GM12892 (cell line): ENCODE data around the gene CTBS.
A peak's percentile ranks its signal among the peaks of the same experiment; 100 is the strongest.
"Not testable (repeated sequence)": the region's sequence is repeated elsewhere in the genome, so short reads cannot be mapped to it uniquely, and the experiment has no call there.

Experiments used
- DNase-seq: peaks from one replicate; pipeline ENCODE4 v3.0.0; 2011; ENCODE audit not compliant: insufficient read length
- FAIRE-seq: peaks from 2 replicates; lab custom pipeline; 2011; peaks lifted over from hg19 to GRCh38; lab: Jason Lieb, UNC
- POLR2A ChIP-seq: IDR thresholded peaks from 2 replicates; pipeline ENCODE4 v1.6.1; 2011; ENCODE audit warnings: low read depth, low read length, control low read depth
- POLR2AphosphoS5 ChIP-seq: IDR thresholded peaks from 2 replicates; pipeline ENCODE4 v1.6.1; 2011; ENCODE audit warnings: low read depth, low read length, control low read depth
- TAF1 ChIP-seq: IDR thresholded peaks from 2 replicates; pipeline ENCODE4 v1.6.1; 2011; ENCODE audit warnings: low read depth, mild to moderate bottlenecking, control low read depth, low read length, borderline replicate concordance

CTBS gene

DNA sequence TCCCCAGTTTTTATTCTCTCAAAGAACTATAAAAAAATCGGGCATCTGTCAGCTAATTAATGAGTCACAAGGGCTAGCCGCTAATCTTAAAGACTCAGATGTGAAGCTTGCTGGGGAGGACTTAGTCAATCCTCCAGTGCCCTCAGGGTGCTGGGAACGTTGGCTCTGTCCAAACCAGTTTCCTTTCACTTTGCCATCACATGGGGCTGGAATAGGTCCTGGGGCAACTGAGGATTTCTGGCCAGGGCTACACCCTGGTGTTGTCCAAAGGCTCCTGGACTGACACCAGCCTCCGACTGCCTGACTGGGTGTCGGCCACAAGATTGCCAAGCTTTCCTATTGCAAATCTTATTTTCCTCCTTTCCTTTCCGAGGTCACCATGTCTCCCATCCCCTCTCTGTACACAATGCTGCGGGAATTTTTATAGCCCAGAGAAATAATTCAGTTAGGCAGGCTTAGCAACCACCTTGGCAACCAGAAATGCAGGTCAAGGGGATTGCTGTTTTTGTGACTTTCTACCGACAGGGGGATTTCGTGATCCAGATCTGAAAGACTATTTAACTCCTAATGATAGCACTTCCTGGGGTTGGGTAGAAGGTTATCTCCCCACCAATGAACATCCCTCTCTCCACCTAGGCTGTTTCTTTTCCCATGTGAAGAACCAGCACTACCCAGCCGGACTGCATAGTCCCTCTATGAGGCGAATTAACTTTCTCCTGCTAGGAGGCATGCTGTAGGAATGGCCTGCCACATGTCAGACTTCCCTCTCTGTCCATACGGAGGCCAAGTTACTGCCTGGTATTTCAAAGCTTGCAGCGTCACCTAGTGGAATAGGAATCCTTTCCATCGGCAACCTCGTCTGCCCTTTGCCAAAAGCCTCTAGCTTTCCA lies 29.9 kb upstream of the CTBS start:
- FAIRE-seq = no peak
- DNase-seq = no peak
- no peak for TF ChIP-seq POLR2A
- no peak for TF ChIP-seq TAF1
- no peak for TF ChIP-seq POLR2AphosphoS5

DNA sequence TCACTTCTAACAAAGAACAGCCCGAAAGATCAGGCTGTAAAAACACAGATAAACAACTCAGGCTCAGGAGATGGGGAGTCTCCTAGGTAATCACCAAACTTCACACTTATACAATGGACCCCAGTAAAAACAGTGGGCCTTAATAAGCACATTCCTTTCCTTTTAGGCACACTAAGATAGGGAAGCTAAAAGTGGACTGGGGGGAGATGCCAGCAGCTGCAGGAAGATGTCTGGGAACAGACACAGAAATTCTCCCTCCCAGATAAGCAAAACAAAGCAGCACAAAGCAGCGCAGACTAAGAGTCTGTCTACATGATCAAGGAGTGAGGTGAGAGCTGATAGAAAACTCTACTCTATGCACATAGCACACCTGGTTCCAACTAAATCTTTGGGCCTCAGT lies 29.0 kb upstream of the CTBS start:
- FAIRE-seq = no peak
- no peak for DNase-seq

DNA sequence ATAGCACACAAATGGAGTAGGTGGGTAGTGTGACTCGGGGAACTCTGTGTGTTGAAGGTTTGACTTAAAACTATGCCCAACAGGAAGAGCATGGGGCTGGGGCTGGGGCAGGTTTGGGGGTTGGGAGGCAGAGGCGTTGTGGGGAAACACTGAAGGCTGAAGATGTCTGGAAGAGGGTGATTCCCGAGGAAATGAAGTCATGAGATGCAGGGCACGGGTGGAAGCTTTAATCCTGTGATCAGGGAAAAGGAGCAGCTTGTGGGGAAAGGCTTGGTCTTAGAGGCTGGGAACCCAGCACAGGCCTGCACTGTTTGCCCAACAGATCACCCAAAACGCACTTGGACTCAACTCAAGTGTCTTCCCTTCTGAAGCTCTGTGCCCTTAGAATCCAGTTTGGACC lies 26.6 kb upstream of the CTBS start:
- no peak for DNase-seq
- peak; percentile 17 for FAIRE-seq

More for the DNA sequence above, 29.0 kb upstream of the CTBS start:
- TF ChIP-seq TAF1 = no peak
- no peak for TF ChIP-seq POLR2A
- no peak for TF ChIP-seq POLR2AphosphoS5

DNA sequence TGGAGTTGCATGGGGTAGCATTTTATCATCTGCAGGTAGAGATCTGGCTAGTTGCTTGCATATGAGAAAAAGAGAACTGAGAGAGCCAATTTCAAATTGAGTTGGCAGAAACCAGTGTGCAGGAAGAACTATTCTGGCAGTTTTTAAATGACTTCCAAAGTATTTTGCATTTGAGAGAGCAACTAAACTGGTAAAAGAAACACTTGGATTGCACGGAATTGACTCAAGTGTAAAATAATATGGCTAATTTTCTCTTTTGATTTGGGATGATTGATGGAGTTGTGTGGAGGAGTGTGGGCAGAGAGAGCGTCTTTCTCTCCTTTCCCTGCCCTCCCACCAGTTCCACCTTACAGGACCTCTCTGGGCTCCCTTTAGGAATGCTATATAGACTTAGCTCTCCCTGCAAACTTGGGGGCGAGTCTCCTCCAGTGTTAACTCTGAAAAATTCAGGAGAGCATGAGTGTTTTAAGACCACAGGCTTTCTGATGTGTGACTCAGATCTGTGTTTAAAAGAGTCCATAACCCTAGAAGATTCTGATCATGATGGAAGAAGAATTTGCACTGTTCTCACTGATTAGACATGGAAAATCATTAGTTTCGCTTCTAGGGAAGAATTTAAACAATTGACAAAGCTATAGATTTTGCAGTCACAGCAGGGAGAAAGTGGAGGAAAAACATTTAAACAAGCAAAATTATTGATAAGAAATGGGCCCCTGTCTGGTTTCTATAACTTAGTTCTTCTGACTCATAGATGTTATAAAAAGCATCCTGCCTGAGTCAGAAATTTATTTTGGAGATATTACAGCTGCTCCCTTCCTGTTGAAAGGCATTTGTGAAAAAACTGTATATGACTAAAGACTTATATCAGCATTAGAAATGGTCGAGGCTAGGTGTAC lies 24.9 kb upstream of the CTBS start:
- FAIRE-seq = peak; percentile 27
- DNase-seq = no peak
- TF ChIP-seq POLR2AphosphoS5 = no peak
- no peak for TF ChIP-seq POLR2A
- TF ChIP-seq TAF1 = no peak

More for the DNA sequence above, 26.6 kb upstream of the CTBS start:
- no peak for TF ChIP-seq POLR2AphosphoS5
- no peak for TF ChIP-seq POLR2A
- TF ChIP-seq TAF1 = no peak

DNA sequence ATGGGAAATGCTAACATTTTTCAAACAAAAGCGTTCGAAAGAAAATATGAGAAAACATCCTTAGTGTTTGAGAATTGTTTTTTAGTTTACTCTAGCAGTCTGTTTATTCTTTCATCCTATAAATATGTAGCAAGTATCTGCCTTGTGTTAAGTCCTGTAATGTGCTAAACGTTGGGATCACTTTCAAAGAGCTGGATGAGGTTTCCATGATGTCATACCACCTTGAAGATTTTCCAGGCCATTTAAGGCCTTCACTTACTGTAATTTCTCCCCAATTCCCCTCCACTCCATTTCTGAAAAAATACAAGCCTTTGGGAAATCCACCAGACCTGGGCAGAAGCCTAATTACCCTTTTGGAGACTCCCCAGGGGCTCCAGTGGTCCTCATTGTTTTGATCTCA lies 24.2 kb upstream of the CTBS start:
- FAIRE-seq (no peak), DNase-seq (no peak)

DNA sequence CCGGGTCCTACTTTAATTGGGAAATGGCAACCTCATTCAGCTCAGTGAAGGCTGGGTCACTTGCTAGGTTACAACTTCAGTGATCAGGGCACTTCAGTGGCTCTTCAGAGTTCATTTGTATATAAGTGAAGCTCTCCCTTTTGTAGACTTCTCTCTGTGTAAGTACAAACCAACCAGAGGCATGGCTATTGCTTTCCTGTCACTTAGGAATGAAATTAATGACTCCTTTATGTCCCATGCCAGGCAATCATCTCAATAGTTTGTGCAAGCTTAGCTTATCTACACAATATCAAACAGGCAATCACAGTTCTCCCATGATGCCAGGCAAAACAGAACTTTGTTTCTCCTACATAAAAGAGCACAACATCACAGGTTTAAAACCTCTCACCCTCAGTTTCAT lies 22.8 kb upstream of the CTBS start:
- FAIRE-seq (no peak), DNase-seq (no peak)
- TF ChIP-seq POLR2A = no peak
- TF ChIP-seq TAF1 = no peak
- TF ChIP-seq POLR2AphosphoS5 = no peak

More for the DNA sequence above, 24.2 kb upstream of the CTBS start:
- no peak for TF ChIP-seq POLR2A
- no peak for TF ChIP-seq TAF1
- TF ChIP-seq POLR2AphosphoS5 = no peak

DNA sequence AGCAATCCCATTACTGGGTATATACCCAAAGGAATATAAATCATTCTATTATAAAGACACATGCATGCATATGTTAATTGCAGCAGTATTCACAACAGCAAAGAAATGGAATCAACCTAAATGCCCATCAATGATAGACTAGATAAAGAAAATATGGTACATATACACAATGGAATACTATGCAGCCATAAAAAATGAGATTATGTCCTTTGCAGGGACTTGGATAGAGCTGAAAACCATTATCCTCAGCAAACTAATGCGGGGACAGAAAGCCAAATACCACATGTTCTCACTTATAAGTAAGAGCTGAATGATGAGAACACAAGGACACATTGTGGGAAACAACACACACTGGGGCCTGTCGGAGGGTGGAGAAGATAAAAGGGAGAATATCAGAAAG lies 20.7 kb upstream of the CTBS start:
- DNase-seq, FAIRE-seq: not testable (repeated sequence)

DNA sequence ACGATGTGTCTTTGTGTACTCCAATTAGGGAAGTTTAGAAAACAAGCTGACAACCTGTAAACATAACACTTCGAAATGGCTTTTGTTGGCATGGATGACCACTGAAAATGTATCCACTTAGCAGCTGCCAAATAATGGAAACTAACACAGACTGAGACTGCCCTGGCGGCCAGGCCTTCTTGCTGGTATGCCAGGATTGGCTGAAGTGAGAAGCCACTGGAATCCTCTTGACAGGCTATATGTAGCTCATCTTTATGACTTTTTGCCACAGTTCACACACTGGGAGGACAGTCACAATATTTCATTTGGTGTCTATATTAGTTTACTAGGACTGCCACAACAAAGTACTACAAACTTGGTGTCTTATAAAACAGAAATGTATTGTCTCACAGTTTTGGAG lies 12.9 kb upstream of the CTBS start:
- TF ChIP-seq POLR2A = no peak
- no peak for TF ChIP-seq TAF1
- no peak for TF ChIP-seq POLR2AphosphoS5
- FAIRE-seq = no peak
- no peak for DNase-seq

DNA sequence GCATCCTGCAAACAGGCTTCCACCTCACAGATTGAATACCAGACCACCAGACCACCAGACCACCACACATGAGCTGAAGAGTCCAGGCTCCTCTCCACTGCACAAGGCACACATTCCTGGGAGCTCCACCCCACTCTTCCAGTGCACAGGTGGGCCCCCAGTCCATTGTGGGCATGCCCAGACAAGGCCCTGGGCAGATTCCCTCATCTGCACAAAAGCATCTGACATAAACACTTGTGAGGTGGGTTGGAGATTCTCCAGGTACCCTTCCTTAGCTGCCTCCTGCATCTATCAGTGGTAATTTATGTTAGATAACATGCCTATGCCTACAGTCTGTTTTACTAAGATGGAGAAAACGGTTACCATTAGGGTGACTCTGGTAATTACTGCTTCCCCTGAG lies 11.6 kb upstream of the CTBS start:
- FAIRE-seq (no peak), DNase-seq (no peak)
- no peak for TF ChIP-seq POLR2A

DNA sequence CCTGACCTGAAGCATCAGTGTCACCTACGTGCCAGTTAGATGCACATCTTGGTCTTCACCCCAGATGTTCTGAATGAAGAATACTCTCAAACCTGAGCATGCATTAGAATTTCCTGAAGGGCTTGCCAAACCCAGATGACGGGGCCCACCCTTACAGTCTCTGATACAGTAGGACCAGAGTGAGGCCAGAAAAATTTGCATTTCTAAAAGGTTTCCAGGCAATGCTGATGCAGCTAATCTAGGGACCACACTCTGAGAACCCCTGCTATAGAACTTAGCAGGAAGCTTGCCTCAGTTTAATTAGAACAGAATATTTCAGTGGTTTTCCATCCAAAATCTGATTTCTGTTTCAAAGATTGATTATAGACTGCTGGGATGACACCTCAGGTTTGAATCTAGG lies 9.9 kb upstream of the CTBS start:
- TF ChIP-seq TAF1 = no peak
- no peak for TF ChIP-seq POLR2A
- TF ChIP-seq POLR2AphosphoS5 = no peak
- DNase-seq (no peak), FAIRE-seq (no peak)

DNA sequence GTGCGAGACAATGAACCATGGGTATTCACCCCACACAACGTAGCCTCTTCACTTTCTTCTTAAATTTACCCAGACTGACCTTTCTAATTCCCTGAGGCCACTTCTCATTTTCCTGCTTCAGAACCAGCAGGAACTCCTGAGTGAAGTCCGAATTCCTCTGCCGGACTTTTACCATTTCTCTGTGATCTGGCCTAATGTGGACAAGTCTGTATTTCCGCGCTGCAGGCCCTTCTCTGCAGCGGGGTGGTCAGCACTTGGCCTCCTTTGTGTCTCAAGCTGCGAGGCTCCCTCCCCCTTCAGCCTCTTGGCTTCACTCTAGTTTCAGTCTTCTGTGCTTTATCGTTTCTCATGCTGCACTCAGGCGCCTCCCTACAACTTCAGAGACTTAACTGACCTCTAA lies 9.4 kb upstream of the CTBS start:
- DNase-seq (no peak), FAIRE-seq (no peak)
- TF ChIP-seq TAF1 = no peak
- no peak for TF ChIP-seq POLR2AphosphoS5
- no peak for TF ChIP-seq POLR2A
